H1 (cell line): ENCODE results near the gene CRYBG1.

Source experiments
- BRCA1 ChIP-seq: IDR thresholded peaks from 2 replicates; pipeline ENCODE4 v1.6.1; 2012; ENCODE audit warnings: low read depth, low read length, improper control_type of control experiment
- CHD1 ChIP-seq: IDR thresholded peaks from 2 replicates; pipeline ENCODE4 v1.6.1; 2012; ENCODE audit warnings: low read depth, low read length, improper control_type of control experiment
- CREB1 ChIP-seq: IDR thresholded peaks from 2 replicates; pipeline ENCODE4 v1.6.1; 2012; ENCODE audit warnings: inconsistent platforms
- EZH2 ChIP-seq: fragments of 200-600 bp; sonication (generic); IDR thresholded peaks from 2 replicates; pipeline ENCODE4 v1.7.1; 2012; ENCODE audit warnings: low read depth, mild to moderate bottlenecking, moderate library complexity, low read length, inconsistent platforms; ENCODE audit not compliant: severe bottlenecking
- KDM5A ChIP-seq: fragments of 200-600 bp; IDR thresholded peaks from 2 replicates; pipeline ENCODE4 v1.7.1; 2012; ENCODE audit warnings: mild to moderate bottlenecking, low read length, inconsistent platforms, mixed read lengths
- MAFK ChIP-seq: IDR thresholded peaks from 2 replicates; pipeline ENCODE4 v1.6.1; 2012; ENCODE audit warnings: low read depth, mild to moderate bottlenecking, improper control_type of control experiment, low read length
- POLR2A ChIP-seq, 2 experiments: IDR thresholded peaks; 1 replicate in 1 of 2; 2 replicates in 1 of 2; pipeline ENCODE4 v1.6.1; 2011; ENCODE audit warnings: low read depth in 2 of 2, low read length in 2 of 2, mild to moderate bottlenecking in 2 of 2; ENCODE audit errors: control extremely low read depth in 1 of 2
- SIN3A ChIP-seq, 2 experiments: IDR thresholded peaks in 1 of 2; conservative IDR thresholded peaks in 1 of 2; 2 replicates each; pipeline ENCODE4 v1.6.1; 2011 to 2012; ENCODE audit warnings: low read length in 2 of 2, improper control_type of control experiment in 1 of 2, low read depth in 1 of 2, mild to moderate bottlenecking in 1 of 2
- TF ChIP-seq, protein P1 (sequence below), 3 experiments: IDR thresholded peaks; 1 replicate in 2 of 3; 2 replicates in 1 of 3; pipeline versions ENCODE4 v1.5.1 to v1.6.1; 2011; ENCODE audit warnings: low read length in 3 of 3, mild to moderate bottlenecking in 3 of 3, inconsistent platforms in 2 of 3, low read depth in 1 of 3, moderate library complexity in 1 of 3; ENCODE audit not compliant: insufficient read depth in 1 of 3; ENCODE audit errors: control extremely low read depth in 1 of 3

- TF ChIP-seq POLR2A (IDR thresholded peaks at IDR 0.05; ENCODE audit: control extremely low read depth in 1 of 2, low read depth in 2 of 2, low read length in 2 of 2): no peak
- no peak for TF ChIP-seq CHD1
- TF ChIP-seq MAFK: no peak
- TF ChIP-seq, protein P1, sequence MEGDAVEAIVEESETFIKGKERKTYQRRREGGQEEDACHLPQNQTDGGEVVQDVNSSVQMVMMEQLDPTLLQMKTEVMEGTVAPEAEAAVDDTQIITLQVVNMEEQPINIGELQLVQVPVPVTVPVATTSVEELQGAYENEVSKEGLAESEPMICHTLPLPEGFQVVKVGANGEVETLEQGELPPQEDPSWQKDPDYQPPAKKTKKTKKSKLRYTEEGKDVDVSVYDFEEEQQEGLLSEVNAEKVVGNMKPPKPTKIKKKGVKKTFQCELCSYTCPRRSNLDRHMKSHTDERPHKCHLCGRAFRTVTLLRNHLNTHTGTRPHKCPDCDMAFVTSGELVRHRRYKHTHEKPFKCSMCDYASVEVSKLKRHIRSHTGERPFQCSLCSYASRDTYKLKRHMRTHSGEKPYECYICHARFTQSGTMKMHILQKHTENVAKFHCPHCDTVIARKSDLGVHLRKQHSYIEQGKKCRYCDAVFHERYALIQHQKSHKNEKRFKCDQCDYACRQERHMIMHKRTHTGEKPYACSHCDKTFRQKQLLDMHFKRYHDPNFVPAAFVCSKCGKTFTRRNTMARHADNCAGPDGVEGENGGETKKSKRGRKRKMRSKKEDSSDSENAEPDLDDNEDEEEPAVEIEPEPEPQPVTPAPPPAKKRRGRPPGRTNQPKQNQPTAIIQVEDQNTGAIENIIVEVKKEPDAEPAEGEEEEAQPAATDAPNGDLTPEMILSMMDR (IDR thresholded peaks at IDR 0.05; ENCODE audit: control extremely low read depth in 1 of 3, insufficient read depth in 1 of 3, low read depth in 1 of 3, low read length in 3 of 3): no peak
- no peak for TF ChIP-seq SIN3A (conservative IDR thresholded peaks at IDR 0.05 in 1 of 2, IDR thresholded peaks at IDR 0.05 in 1 of 2; ENCODE audit: low read depth in 1 of 2, low read length in 2 of 2)
- TF ChIP-seq EZH2: no peak
- no peak for TF ChIP-seq CREB1
- no peak for TF ChIP-seq KDM5A
- TF ChIP-seq BRCA1: no peak
Measured at GRCh38 chr6:106413016-106413415, 52.5 kb downstream of the CRYBG1 start.
